Fibroblast of skin of abdomen (primary cell): ENCODE results near the gene SLC9A8. TPM values are rescaled to one million over a fixed set of nuclear protein-coding genes. Genes with fewer than 3 reads are reported as not detected.
"Not testable (repeated sequence)": the region's sequence is repeated elsewhere in the genome, so short reads cannot be mapped to it uniquely, and the experiment has no call there.

Experiments used
- DNase-seq: peaks from one replicate; pipeline ENCODE4 v3.0.0-alpha.2; 2013
- polyA plus RNA-seq, 2 experiments: library from polyadenylated mRNA; unstranded; fragments of 120-200 nt; gene quantifications; one replicate each; pipeline ENCODE4 v1.2.1, GENCODE V29; 2013; ENCODE audit not compliant: insufficient read length in 2 of 2

Gene SLC9A8, protein sequence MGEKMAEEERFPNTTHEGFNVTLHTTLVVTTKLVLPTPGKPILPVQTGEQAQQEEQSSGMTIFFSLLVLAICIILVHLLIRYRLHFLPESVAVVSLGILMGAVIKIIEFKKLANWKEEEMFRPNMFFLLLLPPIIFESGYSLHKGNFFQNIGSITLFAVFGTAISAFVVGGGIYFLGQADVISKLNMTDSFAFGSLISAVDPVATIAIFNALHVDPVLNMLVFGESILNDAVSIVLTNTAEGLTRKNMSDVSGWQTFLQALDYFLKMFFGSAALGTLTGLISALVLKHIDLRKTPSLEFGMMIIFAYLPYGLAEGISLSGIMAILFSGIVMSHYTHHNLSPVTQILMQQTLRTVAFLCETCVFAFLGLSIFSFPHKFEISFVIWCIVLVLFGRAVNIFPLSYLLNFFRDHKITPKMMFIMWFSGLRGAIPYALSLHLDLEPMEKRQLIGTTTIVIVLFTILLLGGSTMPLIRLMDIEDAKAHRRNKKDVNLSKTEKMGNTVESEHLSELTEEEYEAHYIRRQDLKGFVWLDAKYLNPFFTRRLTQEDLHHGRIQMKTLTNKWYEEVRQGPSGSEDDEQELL
- 5.1 TPM for polyA plus RNA-seq (2013, experiment 1 of 2; ENCODE audit: insufficient read length)
- polyA plus RNA-seq (2013, experiment 2 of 2; ENCODE audit: insufficient read length), result 4.9 TPM

GRCh38 chr20:49812507-49813304 is at the start of gene SLC9A8:
SLC9A8 (plus strand) TSS chr20:49812828; CDS start chr20:49812923, 95 bp downstream.
- peak; percentile 86 for DNase-seq

DNA sequence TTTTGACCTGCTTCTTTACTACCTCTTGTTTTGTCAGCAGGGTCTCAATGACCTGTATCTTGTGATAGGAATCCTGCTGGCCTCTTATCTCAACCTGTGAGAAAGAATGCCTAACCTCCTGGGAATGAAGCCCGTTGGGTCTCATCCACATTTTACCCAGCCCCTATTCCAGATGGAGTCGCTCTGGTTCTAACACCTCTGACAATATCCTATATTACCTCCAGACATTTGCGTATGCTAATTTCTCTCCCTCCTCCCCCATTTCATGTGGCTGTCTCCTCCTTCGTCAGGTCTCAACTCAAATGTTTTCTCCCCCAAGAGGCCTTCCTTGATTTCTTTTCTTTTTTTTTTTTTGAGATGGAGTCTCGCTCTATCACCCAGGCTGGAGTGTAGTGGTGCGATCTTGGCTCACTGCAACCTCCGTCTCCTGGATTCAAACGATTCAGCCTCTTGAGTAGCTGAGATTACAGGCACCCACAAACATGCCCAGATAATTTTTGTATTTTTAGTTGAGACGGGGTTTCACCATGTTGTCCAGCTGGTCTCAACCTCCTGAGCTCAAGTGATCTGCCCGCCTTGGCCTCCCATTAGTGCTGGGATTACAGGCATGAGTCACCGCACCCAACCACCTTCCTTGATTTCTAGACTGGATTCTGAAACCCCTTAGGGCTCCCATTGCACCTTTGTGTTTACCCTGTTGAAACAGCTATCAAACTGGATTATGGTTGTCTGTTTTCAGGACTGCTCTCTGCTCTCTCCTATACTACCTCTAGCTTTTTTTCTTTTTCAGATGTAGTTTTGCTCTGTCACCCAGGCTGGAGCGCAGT is 49.5 kb upstream of the SLC9A8 start:
- no peak for DNase-seq

DNA sequence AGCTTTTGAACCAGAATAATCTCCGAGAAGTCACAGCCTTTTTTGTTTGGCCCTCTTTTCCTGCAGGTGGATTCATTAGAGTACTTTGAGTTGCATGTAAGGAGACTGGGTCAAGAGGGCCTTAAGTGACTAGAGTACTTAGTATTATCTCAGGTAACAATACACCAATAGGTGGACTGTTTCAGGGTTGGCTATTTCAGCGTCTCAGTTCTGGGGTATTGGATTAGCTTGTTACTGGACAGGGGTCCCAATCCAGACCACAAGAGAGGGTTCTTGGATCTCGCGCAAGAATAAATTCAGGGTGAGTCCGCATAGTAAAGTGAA is 47.3 kb upstream of the SLC9A8 start:
- DNase-seq, result no peak

- no peak for DNase-seq
These were observed 46.6 kb upstream of the SLC9A8 start for GRCh38 chr20:49765846-49766541.

DNA sequence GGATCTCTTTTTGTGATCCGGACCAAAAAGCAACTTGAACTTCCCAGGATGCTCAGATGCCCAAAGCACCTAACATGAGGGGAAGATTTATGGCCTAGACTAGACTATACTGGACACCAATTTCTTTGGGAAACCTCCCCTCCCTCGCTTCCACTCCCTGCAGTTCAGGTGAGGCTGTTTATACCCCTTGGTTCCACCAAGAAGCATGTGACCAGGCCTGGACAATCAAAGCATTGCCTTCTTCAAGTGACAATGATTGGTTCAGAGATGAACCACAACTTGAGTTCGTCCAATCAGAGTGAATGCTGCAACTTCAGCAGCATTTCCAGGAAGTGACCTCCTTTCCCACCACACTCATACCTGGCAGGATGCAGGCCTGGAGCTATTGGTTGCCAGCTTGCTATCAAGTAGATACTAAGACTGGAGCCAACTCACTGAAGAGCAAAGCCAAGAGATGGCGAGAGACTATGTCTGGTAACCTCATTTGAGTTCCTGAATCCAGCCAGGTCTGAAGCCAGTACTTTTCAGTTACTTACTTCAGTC is 45.6 kb upstream of the SLC9A8 start:
- DNase-seq, result no peak

GRCh38 chr20:49768204-49769047 is 44.2 kb upstream of the SLC9A8 start:
- DNase-seq, result peak; percentile 90

GRCh38 chr20:49769048-49769581 is 43.5 kb upstream of the SLC9A8 start:
- DNase-seq, result no peak

DNA sequence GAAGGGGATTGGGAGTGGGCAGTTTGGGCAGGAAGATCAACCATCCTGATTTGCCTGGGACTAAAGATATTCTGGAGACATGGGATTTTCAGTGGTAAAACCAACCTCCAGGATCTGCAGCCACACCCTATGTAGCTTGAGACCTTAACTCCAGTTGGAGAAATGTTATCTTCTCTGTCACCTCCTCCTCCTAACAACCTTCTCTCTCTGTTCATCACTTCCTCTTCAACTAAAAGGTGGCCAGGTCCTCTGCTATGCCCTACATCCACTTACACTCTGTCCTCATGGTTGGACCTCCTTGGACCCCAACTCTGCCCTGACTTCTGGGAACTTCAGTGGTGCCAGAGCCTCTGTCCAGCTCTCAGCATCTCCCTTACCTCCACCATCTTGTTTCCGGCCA is 42.0 kb upstream of the SLC9A8 start:
- DNase-seq, result no peak

DNA sequence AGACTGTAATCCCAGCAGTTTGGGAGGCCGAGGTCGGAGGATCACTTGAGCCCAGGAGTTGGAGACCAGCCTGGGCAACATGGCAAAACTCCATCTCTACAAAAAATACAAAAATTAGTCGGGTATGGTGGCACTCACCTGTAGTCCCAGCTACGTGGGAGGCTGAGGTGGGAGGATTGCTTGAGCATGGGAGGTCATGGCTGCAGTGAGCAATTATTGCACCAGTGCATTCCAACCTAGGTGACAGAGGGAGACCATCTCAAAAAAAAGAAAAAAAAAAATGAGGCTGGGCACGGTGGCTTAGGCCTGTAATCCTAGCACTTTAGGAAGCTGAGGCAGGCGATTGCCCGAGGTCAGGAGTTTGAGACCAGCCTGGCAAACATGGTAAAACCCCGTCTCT is 38.4 kb upstream of the SLC9A8 start:
- not testable (repeated sequence) for DNase-seq

GRCh38 chr20:49775229-49775693 is 37.4 kb upstream of the SLC9A8 start:
- peak; percentile 23 for DNase-seq

GRCh38 chr20:49779972-49780371 is 32.7 kb upstream of the SLC9A8 start:
- DNase-seq, result no peak

DNA sequence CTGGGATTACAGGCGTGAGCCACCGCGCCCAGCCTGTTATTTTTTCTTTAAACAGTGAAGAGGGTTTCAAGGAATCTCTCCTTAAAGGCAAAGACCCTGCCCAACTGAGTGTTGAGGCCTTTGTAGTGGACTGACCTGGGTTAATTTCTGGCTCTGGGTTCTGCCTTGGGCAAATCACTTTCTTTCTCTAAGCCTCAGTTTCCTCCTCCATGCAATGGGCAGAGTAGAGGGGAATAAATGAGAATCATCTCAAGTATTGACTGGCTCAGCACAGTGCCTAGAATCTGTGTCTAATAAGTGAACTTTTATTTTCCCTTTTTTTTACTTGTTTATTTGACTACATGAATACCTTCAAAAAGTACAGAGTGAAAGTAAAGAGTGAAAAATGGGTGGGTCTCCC is 31.0 kb upstream of the SLC9A8 start:
- no peak for DNase-seq

DNA sequence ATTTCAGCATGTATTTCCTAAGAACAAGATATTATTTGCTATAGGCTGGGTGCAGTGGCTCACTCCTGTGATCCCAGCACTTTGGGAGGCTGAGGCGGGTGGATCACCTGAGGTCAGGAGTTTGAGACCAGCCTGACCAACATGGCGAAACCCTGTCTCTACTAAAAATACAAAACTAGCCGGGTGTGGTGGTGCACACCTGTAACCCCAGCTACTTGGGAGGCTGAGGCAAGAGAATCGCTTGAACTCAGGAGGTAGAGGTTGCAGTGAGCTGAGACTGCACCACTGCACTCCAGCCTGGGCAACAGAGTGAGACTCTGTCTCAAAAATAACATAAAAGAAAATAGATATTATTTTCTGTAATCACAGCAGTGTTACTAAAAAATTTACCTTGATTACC is 30.2 kb upstream of the SLC9A8 start:
- DNase-seq, result not testable (repeated sequence)

GRCh38 chr20:49783021-49783995 is 29.3 kb upstream of the SLC9A8 start:
- not testable (repeated sequence) for DNase-seq

DNA sequence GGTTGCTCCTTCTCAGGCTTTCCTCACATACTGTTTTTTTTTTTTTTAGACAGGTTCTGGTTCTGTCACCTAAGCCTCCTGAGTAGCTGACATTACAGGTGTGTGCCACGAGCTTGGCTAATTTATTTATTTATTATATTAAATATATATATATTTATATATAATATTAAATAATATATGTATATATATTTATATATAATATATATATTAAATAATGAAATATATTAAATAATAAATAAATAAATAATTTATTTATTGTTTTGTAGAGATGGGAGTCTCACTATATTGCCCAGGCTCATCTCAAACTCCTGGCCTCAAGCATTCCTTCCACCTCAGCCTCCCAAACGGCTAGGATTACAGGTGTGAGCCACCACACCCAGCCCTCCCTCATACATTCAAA is 28.3 kb upstream of the SLC9A8 start:
- no peak for DNase-seq

- DNase-seq, result no peak
These were observed 27.3 kb upstream of the SLC9A8 start for GRCh38 chr20:49785149-49785851.

- no peak for DNase-seq
These were observed 26.8 kb upstream of the SLC9A8 start for GRCh38 chr20:49785852-49786175.

DNA sequence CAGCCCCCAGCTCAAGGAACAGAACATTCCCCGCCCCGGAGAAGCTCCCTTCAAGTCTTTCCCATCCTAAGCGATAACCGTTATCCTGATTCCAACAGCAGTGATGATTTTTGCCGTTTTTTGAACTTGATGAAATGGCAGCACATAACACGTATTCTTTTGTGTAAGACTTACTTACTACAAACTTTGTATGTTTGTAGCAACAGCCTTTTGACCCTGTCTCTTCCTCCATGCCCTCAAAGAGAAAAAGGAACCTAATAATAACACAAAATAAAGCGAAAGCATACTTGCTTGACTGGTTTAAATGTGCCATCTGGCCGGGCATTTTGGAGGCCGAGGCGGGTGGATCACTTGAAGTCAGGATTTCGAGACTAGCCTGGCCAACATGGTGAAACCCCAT is 26.4 kb upstream of the SLC9A8 start:
- no peak for DNase-seq
